GM04503 (cell line): Measurements from ENCODE around the gene BMPR1A.

Experiments
- DNase-seq: peaks from one replicate; pipeline ENCODE4 v3.0.0-alpha.2; 2012; ENCODE audit warnings: low read depth

Gene BMPR1A

GRCh38 chr10:86802473-86803108 lies 46.2 kb downstream of the BMPR1A start:
- DNase-seq, result no peak

- DNase-seq, result no peak
Observed at GRCh38 chr10:86803156-86803555, 46.7 kb downstream of the BMPR1A start.

GRCh38 chr10:86804805-86805204 lies 48.4 kb downstream of the BMPR1A start:
- DNase-seq, result no peak

GRCh38 chr10:86813101-86813500 lies 56.7 kb downstream of the BMPR1A start:
- DNase-seq, result no peak

- DNase-seq, result no peak
Observed at GRCh38 chr10:86813982-86814381, 57.6 kb downstream of the BMPR1A start.

- DNase-seq, result peak; percentile 21
Observed at GRCh38 chr10:86815035-86815617, 58.7 kb downstream of the BMPR1A start.

- no peak for DNase-seq
Observed at GRCh38 chr10:86815640-86816039, 59.2 kb downstream of the BMPR1A start.

- DNase-seq, result no peak
Observed at GRCh38 chr10:86817246-86817645, 60.8 kb downstream of the BMPR1A start.

- DNase-seq, result no peak
Observed at GRCh38 chr10:86819567-86819966, 63.1 kb downstream of the BMPR1A start.

GRCh38 chr10:86820509-86820908 lies 64.1 kb downstream of the BMPR1A start:
- DNase-seq, result no peak

GRCh38 chr10:86821388-86821999 lies 65.1 kb downstream of the BMPR1A start:
- no peak for DNase-seq

- DNase-seq, result no peak
Observed at GRCh38 chr10:86823565-86823964, 67.1 kb downstream of the BMPR1A start.

- DNase-seq, result no peak
Observed at GRCh38 chr10:86824151-86824550, 67.7 kb downstream of the BMPR1A start.

GRCh38 chr10:86825366-86825765 lies 68.9 kb downstream of the BMPR1A start:
- DNase-seq, result no peak

- no peak for DNase-seq
Observed at GRCh38 chr10:86827639-86828038, 71.2 kb downstream of the BMPR1A start.

GRCh38 chr10:86828145-86828544 lies 71.7 kb downstream of the BMPR1A start:
- no peak for DNase-seq

GRCh38 chr10:86829472-86829871 lies 73.1 kb downstream of the BMPR1A start:
- no peak for DNase-seq

- DNase-seq, result no peak
Observed at GRCh38 chr10:86830043-86830591, 73.7 kb downstream of the BMPR1A start.

- DNase-seq, result no peak
Observed at GRCh38 chr10:86833969-86834368, 77.5 kb downstream of the BMPR1A start.

- no peak for DNase-seq
Observed at GRCh38 chr10:86836044-86836443, 79.6 kb downstream of the BMPR1A start.

GRCh38 chr10:86837663-86838062 lies 81.2 kb downstream of the BMPR1A start:
- DNase-seq, result no peak

GRCh38 chr10:86840498-86840897 lies 84.1 kb downstream of the BMPR1A start:
- DNase-seq, result no peak

- no peak for DNase-seq
Observed at GRCh38 chr10:86846088-86846487, 89.7 kb downstream of the BMPR1A start.
